HG03066 (cell line): ENCODE data around the gene FGFRL1.

ENCODE experiments used
- ATAC-seq: cut with Tn5 transposase; IDR thresholded peaks from one replicate; pipeline ENCODE4 v1.9.1; 2021; ENCODE audit warnings: low read depth; ENCODE audit not compliant: unreplicated experiment

Gene FGFRL1

DNA sequence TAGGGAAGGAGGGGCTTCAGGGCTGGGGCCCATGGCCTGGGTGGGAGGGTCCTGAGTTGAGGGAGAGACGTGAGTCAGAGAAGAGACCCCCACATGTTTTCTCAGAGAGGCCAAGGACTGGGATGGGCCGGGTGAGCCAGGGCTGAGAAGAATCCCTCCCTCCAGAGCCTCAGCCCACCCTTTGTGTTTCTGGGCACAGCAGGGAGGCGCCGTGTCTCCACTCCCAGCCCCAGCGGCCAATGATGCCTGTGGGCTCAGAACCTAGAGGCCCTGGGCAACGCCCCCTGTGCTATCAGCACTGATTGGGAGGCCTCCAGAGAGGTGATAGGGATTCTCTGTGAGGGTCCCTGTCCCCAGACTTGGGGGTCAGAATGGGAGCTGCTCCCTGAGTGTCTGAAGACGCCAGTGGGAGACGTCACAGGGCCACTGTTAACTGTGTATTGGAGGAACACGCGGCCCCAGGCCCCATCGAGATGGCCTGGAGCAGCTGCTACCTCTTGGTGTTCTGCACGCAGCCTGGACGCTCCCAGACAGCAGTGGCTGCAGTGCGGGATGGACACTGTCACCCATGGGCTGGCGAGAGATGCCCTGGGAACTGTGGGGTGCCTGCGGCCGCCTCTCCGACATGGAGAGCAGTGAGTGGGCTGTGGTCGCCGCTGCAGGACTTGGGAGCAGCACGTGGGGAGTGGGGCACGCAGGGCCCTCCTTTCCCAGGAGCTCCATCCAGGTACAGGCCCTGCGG lies 8.5 kb downstream of the FGFRL1 start:
- no peak for ATAC-seq

DNA sequence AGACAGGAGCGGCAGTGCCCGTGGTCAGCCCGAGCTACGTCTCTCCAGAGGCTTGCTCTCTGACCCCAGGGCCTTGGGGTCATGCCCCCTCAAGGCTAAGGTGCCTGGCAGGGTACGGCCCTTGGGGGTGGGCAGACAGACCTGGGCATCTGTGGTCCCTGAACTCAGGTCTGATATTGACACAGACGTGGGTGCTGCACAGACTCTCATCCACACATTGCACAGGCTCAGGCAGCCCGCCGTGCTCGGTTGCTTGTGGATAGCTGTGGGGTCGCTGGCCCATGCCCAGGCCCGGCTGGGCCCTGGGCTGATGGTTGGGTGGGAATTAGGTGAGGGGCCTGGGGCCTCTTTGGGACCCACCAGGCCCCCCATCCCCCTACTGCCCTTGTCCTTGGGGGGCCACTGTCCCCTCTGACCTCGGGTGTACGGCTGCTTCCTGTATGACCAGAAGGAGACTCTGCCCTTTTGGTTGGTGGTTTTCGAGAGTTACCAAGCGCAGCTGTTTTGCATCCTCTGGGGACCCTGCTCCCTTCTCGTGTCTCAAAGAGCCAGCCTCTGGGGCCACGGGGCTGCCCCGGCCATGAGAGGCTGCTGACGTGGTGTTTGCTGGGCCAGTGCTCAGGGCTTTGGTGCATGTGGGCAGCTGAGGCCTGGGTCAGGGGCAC lies 10.1 kb downstream of the FGFRL1 start:
- peak; percentile 80 for ATAC-seq

DNA sequence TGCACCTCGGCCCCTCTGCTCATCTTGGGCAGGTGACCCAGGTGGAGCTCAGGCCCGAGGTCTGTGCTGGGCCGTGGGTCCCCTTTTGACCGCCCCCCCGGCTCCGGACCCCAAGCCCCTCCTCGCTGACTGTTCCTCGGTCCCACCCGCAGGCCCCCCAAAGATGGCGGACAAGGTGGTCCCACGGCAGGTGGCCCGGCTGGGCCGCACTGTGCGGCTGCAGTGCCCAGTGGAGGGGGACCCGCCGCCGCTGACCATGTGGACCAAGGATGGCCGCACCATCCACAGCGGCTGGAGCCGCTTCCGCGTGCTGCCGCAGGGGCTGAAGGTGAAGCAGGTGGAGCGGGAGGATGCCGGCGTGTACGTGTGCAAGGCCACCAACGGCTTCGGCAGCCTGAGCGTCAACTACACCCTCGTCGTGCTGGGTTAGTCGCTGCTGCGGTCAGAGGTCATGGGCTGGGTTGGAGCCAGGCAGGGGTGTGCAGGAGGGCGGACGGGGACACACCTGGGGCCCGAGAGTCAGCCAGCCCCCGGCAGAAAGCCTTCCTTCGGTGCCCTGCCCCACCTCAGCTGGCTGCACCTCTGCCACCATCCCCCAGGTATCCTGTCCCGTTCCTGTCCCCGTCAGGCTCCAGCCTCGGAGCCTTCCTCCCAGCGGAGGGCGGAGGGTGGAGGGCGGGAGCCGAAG lies 10.8 kb downstream of the FGFRL1 start:
- no peak for ATAC-seq

DNA sequence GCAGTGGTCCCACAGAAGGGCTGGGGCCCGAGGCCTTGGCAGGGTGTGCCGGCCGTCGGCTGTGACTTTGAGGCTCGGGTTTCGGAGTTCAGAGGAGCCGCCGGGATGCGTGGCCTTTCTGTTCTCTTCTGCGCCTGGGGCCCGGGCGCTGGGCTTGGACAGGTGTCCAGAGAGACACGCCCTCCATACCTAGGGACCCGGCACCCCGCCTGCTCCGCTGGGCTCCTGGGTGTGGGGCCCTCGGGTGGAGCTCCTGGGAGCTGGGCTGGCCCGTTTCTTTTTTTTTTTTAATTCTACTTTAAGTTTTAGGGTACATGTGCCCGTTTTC lies 11.3 kb downstream of the FGFRL1 start:
- ATAC-seq = no peak

DNA sequence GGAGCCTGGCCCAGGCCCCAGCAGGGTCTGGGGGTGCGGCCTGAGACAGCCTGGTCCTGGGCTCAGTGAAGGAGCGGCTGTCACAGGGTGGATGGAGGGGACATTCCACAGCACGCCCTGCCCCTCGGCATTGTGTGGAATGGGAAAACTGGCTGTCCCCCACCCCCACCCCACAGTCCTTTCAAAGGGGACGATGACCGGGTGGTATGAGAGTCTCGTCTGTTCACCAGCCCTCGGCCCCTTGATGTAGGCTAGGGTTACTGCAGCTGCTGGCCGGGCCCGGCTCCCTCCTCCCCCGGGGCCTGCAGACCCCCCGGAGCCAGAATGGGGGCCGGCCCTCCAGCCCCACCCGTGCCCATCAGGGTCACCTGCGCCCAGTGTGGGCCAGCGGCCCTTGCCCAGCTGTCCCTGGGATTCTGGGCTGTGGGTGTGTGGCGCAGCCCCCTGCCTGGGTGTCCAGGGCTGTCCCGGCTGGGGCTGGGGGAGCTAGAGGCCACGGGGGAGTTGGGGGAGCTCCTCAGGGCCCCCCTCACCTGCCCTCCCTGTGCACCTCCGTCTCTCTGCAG lies 11.7 kb downstream of the FGFRL1 start:
- no peak for ATAC-seq

DNA sequence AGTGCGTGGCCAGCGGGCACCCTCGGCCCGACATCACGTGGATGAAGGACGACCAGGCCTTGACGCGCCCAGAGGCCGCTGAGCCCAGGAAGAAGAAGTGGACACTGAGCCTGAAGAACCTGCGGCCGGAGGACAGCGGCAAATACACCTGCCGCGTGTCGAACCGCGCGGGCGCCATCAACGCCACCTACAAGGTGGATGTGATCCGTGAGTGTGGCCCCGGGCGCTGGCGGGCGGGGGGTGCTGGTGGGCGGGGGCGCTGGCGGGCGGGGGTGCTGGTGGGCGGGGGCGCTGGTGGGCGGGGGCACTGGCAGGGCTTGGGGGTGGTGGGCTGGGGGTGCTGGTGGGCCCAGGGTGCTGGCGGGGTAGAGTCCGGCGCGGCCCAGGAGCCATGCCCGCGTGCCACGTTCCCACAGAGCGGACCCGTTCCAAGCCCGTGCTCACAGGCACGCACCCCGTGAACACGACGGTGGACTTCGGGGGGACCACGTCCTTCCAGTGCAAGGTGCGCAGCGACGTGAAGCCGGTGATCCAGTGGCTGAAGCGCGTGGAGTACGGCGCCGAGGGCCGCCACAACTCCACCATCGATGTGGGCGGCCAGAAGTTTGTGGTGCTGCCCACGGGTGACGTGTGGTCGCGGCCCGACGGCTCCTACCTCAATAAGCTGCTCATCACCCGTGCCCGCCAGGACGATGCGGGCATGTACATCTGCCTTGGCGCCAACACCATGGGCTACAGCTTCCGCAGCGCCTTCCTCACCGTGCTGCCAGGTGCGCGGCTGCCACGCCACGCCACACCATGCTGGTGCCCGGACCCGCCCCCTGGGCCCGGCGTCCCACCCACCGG lies 12.7 kb downstream of the FGFRL1 start:
- ATAC-seq = no peak

DNA sequence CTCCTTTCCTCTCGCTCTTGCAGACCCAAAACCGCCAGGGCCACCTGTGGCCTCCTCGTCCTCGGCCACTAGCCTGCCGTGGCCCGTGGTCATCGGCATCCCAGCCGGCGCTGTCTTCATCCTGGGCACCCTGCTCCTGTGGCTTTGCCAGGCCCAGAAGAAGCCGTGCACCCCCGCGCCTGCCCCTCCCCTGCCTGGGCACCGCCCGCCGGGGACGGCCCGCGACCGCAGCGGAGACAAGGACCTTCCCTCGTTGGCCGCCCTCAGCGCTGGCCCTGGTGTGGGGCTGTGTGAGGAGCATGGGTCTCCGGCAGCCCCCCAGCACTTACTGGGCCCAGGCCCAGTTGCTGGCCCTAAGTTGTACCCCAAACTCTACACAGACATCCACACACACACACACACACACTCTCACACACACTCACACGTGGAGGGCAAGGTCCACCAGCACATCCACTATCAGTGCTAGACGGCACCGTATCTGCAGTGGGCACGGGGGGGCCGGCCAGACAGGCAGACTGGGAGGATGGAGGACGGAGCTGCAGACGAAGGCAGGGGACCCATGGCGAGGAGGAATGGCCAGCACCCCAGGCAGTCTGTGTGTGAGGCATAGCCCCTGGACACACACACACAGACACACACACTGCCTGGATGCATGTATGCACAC lies 13.6 kb downstream of the FGFRL1 start:
- no peak for ATAC-seq

DNA sequence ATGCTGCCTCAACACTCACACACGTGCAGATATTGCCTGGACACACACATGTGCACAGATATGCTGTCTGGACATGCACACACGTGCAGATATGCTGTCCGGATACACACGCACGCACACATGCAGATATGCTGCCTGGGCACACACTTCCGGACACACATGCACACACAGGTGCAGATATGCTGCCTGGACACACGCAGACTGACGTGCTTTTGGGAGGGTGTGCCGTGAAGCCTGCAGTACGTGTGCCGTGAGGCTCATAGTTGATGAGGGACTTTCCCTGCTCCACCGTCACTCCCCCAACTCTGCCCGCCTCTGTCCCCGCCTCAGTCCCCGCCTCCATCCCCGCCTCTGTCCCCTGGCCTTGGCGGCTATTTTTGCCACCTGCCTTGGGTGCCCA lies 14.7 kb downstream of the FGFRL1 start:
- ATAC-seq = peak; percentile 60

DNA sequence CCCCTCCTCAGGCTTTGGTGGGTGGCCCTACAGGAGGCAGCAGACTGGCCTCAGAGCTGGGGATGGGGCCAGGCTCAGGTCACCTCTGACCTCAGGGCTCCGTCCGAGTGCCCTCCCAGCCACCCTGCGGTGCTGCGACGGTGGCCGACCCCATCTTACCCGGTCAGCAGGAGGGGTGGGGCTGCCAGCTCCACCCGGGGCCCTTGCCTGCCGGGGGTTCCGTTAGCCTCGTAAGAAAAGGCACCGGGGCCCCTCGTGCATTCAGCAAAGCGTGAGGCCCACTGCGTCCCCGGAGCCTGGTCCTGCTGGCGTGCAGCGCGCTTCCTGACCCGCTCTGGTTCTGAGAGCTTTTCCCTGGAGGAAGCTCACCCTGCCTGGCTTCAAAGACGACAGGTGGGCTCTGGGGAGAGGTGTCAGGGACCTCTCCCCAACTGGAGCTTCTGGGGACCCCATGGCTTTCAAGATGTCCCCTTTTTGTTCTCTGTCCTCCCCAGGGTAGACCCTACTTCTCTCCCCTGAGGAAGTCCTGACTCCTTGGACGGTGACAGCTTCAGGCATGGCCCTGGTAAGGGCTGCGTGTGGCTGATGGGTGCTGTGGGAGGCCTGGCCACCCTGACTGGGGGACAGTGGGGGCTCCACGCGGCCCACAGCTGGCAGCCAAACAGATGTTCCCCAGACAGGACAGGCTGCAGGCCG lies 15.9 kb downstream of the FGFRL1 start:
- no peak for ATAC-seq

DNA sequence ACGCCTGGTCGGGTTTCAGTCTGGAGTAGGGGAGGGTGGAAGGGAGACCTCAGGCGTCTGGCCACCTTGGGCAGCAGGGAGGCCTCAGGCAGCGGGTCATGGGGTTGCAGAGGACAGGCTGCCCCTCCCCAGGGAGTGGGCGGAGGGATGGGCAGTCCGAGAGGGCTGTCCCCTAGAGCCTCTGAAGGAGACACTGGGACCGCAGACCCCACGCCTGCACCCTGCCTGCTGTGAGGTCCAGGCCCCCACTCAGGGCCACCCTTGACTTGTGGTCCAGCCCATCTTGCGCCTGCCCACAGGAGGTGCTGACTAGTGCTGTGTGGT lies 16.5 kb downstream of the FGFRL1 start:
- no peak for ATAC-seq

DNA sequence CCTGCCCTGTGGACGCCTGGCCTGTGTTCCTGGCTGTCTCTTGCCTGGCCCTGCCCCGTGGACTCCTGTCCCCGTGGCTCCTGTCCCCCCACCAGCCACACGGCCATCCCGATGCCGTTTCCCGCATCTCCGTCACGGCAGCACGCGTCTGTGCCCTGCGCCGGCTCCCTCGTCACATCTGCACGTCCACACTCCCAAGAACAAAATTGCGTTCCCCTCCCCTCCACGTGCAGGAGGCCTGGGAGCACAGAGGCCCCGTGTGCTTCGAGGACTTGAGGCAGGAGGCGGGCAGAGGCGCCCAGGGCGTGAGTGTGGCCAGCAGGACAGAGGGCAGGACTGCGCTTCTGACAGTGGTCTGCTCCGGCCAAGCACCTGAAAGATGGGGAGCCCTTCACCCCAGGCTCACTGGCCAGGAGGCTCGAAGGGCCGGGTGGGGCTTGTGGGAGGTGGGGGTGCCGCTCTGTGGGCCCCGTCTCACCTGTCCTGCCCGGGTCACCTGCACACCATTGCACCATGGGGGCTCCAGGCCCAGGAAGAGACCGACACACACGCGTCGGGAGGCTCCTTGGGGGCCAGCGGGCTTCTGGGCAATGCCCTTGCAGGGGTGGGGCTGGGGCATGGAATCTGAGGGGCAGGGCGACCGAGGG lies 17.3 kb downstream of the FGFRL1 start:
- ATAC-seq = no peak

DNA sequence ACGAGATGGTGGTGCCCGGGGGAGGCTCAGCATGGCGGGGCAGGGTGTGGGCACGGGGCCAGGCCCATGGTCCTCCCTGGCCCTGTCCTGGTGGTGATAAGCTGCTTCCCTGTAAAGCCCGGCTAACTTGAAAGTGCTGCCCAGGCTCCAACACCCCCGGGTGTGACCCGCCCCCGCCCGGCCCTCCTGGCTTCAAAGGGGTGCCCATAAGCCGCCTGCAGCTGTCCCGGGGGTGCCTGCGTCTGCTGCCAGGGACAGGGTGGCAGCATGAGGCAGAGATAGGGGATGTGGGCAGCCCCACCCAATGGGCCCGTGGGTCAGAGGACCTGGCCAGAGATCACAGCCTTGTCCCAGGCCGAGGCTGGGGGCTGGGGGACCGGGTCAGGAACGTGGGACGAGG lies 18.1 kb downstream of the FGFRL1 start:
- no peak for ATAC-seq

DNA sequence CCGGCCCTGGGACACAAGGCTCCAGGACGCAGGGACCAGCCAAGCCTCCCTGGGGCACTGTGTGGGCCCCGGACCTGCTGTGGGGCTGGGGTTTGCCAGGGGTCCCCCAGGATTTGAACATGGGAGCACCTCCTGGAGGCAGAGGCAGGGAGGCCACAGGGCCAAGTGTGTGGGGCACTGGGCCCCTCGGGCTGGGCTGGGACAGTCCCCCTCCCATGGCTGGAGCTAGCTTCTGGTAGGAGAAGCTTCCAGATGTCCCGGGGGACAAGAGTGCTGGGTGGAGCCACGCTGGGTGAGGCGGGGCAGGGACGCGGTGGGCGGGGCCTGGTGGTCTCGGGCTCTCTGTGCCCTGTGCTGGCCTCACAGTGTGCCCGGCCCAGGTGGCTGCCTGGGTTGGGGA lies 18.6 kb downstream of the FGFRL1 start:
- ATAC-seq = no peak

DNA sequence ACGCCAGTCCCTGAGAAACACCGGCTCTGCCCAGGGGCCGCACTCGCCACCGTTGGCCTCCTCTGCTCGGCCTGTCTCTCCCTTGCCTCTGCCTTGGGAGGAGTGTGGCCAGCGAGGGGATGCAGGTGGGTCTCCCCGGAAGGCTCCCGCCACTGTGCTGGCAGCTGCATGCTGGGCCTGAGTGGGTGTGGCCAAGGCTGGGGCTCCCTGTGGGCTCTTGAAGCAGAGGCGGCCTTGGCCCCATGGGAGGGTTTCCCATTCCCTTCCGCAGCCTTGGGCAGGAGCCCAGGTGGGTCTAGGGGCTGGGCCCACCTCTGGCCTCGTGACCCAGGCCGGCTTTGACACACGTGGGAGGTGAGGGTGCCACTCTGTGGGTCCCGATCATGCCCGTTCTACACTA lies 19.1 kb downstream of the FGFRL1 start:
- ATAC-seq = no peak

DNA sequence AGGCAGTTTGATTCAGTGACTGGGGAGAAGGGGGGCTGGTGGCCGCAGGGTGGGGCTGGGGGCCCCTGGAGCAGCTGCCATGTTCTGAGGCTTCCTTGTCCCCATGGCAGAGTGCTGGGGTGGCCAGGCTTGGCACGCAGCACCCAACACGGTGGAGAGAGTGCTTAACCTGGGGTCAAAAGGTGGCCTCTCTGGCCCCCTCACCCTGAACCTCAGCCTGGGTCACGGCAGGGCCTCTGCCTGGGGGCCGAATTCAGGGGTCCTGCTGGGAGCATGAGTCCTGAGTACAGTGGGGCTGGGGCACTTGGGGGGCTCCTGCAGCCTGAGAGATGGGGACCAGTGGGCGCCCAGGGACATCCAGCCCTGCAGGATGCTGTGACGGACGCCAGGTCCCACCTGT lies 19.9 kb downstream of the FGFRL1 start:
- no peak for ATAC-seq

DNA sequence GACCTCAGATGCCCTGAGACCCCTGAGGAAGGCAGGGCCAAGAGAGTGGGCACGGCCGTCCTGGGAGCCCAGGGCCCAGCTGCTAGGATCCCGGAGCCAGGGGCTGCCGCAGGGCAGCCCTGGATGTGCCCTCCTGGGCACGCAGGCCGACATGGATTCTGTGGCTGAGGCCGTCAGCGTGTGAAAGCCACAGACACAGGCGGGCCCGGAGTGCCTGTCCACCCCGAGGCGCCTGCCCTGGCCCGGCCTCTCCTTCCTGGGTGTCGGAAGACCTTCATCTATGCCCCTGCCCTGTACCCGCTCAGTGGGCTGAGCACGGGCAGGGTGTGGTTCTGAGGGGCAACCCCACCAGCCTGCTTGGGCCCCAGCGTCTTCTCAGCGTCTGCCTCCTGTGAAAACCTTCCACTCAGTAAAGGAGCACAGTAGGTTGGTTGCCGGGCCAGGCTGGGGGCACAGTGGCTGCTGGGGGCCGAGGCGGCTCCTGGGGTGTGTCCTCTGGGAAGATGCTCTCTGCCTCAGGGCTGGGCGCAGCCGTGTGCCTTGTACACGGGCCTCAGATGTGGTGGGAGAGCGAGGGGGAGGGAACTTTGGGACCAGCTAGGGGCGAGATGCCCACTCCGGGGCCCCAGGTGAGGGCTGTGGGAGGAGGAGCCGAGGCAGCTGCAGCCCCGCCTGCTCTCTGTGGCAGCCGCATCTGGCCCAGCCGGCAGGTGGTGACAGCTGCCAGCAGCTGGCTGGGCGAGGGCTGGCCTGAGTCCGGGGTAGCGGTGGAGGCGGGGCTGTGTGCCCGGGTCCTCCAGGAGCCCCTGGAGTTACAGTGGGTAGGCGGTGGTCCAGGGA lies 20.8 kb downstream of the FGFRL1 start:
- no peak for ATAC-seq

DNA sequence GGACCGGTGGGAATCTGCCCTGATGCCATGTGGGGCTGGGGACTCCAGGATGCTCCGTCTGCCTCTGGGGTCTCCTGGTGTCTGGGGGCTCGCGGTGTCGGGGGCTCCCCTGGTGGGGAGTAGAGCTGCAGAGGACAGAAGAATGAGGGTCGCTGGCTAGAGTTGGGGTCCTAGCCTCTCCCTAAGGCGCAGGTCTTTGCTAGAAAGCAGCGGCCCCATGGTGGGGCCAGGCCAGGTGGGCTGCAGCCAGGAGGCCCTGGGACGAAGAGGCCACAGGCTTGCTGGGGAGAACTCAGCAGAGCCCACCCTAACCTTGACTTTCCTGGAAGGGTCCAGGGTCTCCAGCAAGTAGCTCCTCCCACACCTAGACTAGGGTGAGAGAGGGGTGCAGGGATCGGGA lies 21.4 kb downstream of the FGFRL1 start:
- no peak for ATAC-seq

DNA sequence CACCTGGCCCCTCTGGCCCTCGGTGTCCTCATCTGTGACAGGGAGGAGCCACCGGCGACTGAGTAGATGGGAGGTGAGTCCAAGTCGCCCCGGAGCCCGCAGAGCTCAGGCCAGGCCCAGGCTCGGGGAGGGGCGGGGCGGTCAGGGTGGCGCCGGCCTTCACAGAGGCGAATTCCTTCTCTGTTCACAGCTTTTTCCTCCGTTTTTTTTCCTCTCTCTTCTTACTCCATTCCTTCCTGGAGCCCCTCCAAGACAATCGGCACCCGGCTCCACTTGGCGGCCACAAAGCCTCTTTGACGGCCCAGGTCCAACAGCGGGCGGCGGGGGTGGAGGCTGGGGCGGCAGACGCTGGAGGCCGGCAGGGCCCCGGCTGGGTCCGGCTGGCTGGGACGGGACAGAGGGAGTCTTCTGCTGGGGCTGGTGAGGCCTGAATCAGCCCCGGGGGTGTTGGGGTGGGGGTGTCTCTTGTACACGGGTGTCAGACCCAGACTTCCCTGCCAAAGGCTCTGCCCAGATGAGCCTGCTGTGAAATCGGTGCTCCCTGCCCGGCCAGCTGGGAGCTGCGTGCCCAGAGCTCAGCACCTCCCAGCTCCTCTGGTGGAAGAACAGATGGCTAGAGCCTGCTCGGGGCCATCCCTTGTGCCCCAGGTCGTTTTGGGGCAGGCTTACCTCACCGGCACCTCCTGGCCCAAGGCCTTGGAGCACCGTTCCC lies 22.6 kb downstream of the FGFRL1 start:
- no peak for ATAC-seq
